ENCODE results near the gene CDO1. TPM values are rescaled to one million over a fixed set of nuclear protein-coding genes. Genes with fewer than 3 reads are reported as not detected.

Gene CDO1
- total RNA-seq, 1 donor from 2014 or later = 26.8 TPM

DNA sequence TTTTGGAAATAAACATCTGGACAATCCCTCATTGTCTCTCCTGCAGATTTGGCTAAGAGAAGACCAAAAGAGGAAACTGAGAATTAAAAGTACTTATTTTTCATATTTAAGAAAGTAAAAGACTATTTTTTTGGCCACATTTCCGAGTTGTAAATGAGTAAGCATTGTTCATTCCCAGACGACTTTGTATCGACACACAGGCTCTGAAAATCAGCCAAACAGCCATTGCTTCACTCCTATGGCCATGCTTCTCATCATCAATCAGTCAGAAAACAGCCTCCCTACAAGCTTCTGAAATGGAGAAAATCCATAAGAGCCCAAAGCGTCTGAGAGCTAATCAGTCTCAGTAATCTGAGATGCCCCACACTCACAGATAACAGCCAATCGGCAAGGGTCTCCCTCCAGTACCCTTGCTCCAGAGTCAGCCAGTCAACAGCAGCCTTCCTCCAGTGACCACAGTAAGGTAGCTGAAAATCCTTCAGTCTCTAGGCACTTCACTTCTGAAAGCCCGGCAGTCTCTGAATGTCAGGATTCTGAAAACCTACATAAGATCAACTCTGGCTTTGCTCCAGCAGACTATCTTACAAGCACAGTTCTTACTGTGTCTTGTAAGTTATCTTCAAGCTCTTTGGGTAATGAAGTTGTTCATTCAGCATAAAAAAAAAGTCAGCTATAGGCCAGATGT, 30.9 kb downstream of the CDO1 start:
- peak; percentile 46 for DNase-seq

DNA sequence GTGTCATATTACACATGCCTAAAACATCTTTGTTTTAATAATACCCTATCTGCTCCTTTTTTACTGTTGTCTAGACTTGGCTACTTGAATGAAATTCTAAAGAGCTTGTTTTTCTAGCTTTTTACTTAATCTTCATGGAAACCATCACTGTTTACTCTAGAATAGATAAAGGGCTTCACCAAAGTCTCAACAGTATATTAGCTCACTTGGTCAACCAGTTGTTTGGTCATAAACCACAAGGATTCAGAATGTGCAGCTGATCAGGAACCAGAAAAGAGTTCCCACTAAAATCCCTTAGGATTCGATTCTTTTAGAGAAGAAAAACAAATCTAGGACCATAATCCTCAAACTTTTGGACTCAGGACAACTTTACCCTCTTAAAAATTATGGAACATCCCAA, 38.0 kb downstream of the CDO1 start:
- DNase-seq = no peak

DNA sequence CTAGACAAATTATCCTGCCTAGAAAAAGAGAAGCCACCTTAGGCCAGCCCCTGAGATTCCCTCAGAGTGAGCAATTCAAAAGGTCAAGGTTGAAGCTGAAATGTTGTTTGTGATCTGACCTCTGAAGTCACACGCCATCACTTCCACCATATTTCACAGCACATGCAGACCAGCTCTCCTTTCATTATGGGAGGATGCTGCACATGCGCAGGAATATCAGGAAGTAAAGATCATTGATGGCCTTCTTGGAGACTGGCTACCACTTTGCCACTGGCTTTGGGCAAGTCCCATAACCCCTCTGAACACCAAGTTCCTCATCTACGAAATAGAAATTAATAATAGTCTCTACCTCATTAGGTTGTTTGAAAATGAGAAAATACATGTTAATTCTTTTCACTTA, 39.5 kb downstream of the CDO1 start:
- DNase-seq = no peak

DNA sequence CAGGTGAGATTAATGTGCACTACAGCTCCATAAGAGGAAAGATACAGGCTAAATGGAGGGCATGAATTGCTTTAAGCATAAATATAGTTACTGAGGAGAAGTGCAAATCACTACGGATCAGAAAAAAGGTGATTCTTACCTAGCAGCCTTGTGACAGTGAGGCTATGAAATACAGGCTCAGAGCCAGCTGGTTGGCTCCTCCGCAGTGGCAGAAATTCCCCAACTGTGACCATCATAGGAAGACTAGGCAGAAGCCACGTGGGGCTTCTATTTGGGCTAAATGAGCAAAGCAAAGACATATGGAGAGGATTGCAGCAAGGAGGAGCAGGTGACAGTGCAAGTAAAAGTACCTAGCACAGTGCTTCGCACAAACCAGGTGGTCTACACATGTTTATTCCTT, 40.5 kb downstream of the CDO1 start:
- no peak for DNase-seq

DNA sequence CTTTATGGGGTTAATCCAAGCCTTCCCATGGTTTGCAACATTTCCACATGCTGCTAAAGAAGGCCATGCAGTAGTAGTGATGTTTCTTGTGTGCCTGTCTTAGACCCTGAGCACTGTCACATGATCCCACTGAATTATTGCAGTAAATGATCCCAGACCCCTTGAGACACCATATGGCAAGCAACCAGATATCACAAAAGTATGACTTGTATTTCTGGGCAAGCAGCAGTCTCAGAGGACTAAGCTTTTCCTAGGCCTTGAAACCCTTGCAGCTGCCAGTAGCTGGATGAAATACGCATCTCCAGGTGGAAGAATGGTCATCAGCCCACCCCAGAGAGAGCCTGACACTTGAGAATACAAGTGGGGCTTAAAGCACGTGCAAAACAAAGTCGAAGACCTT, 41.8 kb downstream of the CDO1 start:
- peak; percentile 95 for DNase-seq

DNA sequence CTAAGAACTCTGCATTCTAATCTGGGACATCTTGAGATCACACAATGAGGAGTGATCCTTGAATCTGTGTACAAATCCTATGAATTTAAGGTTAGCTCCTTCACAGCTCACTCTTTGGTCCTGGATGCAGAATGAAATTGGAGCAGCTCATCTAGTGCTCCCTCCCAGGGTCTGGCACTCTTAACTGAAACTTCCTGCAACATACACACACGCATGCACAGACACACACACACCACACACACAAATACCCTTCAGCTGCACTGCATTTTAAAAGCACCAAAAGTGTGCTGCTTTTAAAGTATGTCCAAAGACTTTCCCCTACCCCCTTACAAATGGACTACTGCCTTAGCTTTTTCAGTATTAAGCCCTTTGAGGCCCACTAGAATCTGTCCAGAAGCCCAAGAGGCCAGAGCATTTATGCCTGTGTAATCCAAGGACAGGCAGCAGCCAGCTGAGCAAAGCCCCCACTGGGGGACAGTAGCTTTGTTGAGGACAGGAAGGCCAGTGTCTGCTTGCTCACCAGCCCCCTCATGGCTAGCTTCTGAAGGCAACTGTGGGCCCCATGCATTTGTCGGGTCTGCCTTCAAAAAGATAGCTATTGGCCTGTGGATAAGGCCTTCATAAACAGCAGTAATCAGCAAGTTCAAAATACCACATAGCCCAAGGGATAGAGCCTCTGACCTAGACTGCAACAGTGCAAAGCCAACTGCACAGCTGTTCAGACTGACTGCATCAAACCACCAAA, 43.6 kb downstream of the CDO1 start:
- peak; percentile 41 for DNase-seq

DNA sequence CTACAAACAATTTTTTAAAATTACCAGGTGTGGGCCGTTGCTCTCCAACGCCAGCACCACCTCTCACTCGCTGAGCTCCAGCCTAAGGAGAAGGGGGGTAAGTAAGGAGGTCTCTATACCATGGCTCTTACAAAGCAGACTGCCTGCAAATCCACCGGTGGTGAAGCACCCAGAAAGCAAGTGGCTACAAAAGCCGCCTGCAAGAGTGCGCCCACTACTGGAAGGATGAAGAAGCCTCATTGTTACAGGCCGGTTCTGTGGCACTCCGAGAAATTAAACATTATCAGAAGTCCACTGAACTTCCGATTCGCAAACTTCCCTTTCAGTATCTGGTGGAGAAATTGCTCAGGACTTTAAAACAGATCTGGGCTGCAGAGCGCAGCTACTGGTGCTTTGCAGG, 46.0 kb downstream of the CDO1 start:
- DNase-seq = no peak

DNA sequence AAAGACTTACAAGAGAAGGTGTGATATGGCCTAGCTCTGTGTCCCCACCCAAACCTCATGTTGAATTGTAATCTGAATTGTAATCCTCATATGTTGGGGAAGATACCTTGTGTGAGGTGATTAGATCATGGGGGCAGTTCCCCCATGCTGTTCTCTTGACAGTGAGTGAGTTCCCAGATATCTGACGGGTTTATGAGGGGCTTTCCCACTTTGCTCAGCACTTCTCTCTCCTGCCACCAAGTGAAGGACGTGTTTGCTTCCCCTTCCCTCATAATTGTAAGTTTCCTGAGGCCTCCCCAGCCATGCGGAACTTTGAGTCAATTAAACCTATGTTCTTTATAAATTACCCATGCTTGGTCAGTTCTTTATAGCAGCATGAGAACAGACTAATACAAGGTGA, 49.0 kb downstream of the CDO1 start:
- DNase-seq = no peak

DNA sequence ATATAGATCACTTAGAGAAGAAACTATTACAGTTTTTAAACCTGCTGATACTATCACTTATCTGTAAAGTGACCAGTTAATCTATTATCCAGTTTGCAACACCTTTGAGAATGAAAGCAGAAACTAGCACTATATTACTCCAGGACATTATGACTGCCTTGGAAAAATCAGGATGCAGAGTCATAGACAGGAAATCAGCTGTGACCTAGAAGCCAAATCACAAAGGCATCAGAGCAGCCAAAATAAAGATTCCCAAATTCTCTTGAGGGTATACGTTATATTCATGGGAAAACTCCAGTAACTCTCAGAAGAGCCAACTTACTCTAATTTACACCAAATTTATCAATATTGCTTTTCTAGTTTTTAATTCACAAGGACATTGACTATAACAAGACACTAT, 49.9 kb downstream of the CDO1 start:
- peak; percentile 7 for DNase-seq

DNA sequence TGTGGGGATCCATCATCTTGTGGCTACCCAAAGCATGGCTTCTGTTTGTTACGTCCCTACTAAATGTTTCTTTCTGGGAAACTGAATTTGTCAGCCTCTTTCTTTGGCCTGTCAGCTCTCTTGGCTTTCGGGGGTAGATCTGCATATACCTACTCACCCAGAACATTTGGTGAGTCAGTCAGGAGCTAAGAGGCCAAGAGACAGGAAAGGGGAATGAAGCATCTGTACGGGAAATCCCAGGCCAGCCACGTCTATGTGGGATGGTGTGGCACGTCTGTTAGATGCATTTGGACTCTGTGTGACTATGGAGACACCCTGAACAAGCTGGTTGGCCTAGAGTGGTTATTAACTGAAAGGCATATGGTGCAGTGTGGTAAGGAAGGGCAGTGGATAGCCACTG, 58.1 kb downstream of the CDO1 start:
- DNase-seq = no peak

DNA sequence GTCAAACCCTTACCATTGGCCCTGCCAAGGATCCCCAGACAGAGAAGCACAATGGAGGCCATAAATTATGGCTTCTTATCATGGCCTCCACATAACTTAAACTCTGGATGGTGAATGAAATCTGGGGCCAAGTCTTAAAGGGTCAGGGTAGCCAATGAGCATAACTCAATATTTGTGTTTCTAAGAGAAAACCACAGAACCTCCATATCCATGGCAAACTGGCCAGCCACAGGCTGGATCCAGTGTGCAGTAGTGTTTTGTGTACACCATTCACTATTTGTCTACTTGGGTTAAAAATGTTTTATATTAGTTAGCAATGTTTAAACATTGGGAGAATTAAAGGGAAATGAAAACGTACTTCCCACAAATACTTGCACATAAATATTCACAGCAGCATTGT, 60.8 kb downstream of the CDO1 start:
- no peak for DNase-seq

Small RNA genes within 50 kb of the gene (small RNA-seq; reads per million reads assigned to genes)
- 0.40 reads per million, percentile 50 among the genes with 10 or more reads in this experiment for gene RNU2-49P (ENCODE audit: low replicate concordance)

Other genes with a start within 250 kb of the CDO1 start
- 2.2 TPM for gene TICAM2, start 214.2 kb downstream of the CDO1 start, total RNA-seq
- gene TMED7, start 190.6 kb downstream of the CDO1 start, total RNA-seq = 64.7 TPM
- 42.6 TPM for gene ATG12, start 24.9 kb upstream of the CDO1 start, total RNA-seq
- 99.4 TPM for gene AP3S1, start 25.3 kb upstream of the CDO1 start, total RNA-seq
- gene LVRN, start 145.8 kb upstream of the CDO1 start, total RNA-seq = 18.4 TPM
- not detected for gene ARL14EPL, start 215.8 kb upstream of the CDO1 start, total RNA-seq